GM12874 (cell line): ENCODE data around the gene FAM133A.

Experiments
- CTCF ChIP-seq: IDR thresholded peaks from 2 replicates; pipeline ENCODE4 v1.5.1; 2011; ENCODE audit warnings: low read depth, mild to moderate bottlenecking, control low read depth, low read length, moderate library complexity; ENCODE audit not compliant: insufficient read depth

FAM133A gene

GRCh38 chrX:93673869-93674271, at the start of gene FAM133A:
Gene FAM133A, plus strand, starts transcription at chrX:93674206. Its CDS starts 35,214 bp downstream, at chrX:93709420.
- no peak for TF ChIP-seq CTCF

- TF ChIP-seq CTCF: no peak
Observed at GRCh38 chrX:93637591-93637990, 36.4 kb upstream of the FAM133A start.

GRCh38 chrX:93649381-93649780, 24.6 kb upstream of the FAM133A start:
- no peak for TF ChIP-seq CTCF

- no peak for TF ChIP-seq CTCF
Observed at GRCh38 chrX:93660575-93660974, 13.4 kb upstream of the FAM133A start.

- no peak for TF ChIP-seq CTCF
Observed at GRCh38 chrX:93673056-93673868, 744 bp upstream of the FAM133A start, which contains the start of gene NAP1L3. Gene NAP1L3, minus strand, starts transcription at chrX:93673578. Its CDS starts 274 bp downstream, at chrX:93673304.

GRCh38 chrX:93695981-93696380, 22.0 kb downstream of the FAM133A start:
- TF ChIP-seq CTCF: no peak

- TF ChIP-seq CTCF: no peak
Observed at GRCh38 chrX:93703701-93704100, 29.7 kb downstream of the FAM133A start.
